Body of pancreas (tissue), 4 donors: ENCODE measurements around the gene EPG5.

Source experiments
- CTCF ChIP-seq, 7 experiments: fragments of 450-650 bp in 4 of 7; fragments of 200-600 bp in 3 of 7; sonication (generic) in 3 of 7; IDR thresholded peaks; one replicate each; pipeline ENCODE4 v1.5.1; 2016 to 2019; ENCODE audit warnings: antibody characterized with exemption in 7 of 7
- POLR2A ChIP-seq, 3 donors: fragments of 450-650 bp; IDR thresholded peaks; one replicate each; pipeline ENCODE4 v1.6.1; 2016; ENCODE audit warnings: antibody characterized with exemption in 3 of 3, mild to moderate bottlenecking in 2 of 3

GRCh38 chr18:45806226-45806625, 160.9 kb downstream of the EPG5 start:
- TF ChIP-seq CTCF (IDR thresholded peaks at IDR 0.05) (no peak), POLR2A (IDR thresholded peaks at IDR 0.05) (no peak)
